ENCODE results near the gene PHETA1. TPM values are rescaled to one million over a fixed set of nuclear protein-coding genes. Genes with fewer than 3 reads are reported as not detected.

PHETA1 gene
- polyA plus RNA-seq, 3 donors, result 3.4 to 15.3 (median 4.9) TPM

GRCh38 chr12:111414711-111415252 is 45.9 kb upstream of the PHETA1 start:
- H3K36me3 ChIP-seq (replicated peaks in 1 of 2; ENCODE audit: control insufficient read depth in 1 of 2, insufficient read depth in 2 of 2, low read length in 2 of 2), result peaks cover 30 to 65% of the 10 kb centered on the region in 2 donors

GRCh38 chr12:111413442-111414086 is 44.7 kb upstream of the PHETA1 start:
- no peak overlapping the region for H3K9ac ChIP-seq (ENCODE audit: insufficient read depth, low read length, poor library complexity, severe bottlenecking)
- Mint-ChIP-seq H3K9me3 (no peaks in the 10 kb centered on the region), H3K27me3 (ENCODE audit: low read depth in 3 of 3) (no peaks in the 10 kb centered on the region), H3K4me1 (peaks cover 68% of the 10 kb centered on the region), H3K27ac (peak overlapping the region; percentile 36 to 91 (median 81)), H3K4me3 (peak overlapping the region in 1 of 2 donors; percentile 3), H3K36me3 (peaks cover 31 to 64% of the 10 kb centered on the region in 2 donors)
- H3K9me3 ChIP-seq (replicated peaks in 1 of 2; ENCODE audit: control insufficient read depth in 1 of 2, insufficient read depth in 1 of 2, low read length in 2 of 2), result no peaks in the 10 kb centered on the region
- intact Hi-C loops (cut with micrococcal nuclease), result no loop called here
- H3K4me3 ChIP-seq (replicated peaks in 1 of 3; ENCODE audit: low read depth in 2 of 3, low read length in 3 of 3), result no peak overlapping the region
- peaks cover 100% of the 10 kb centered on the region for H3K79me2 ChIP-seq (ENCODE audit: insufficient read depth, low read length)
- H4K20me1 ChIP-seq (ENCODE audit: insufficient read depth, low read length), result peaks cover 99% of the 10 kb centered on the region
- peak in 1 of 3 donors; percentile 44 for DNase-seq
- H2AFZ ChIP-seq (ENCODE audit: insufficient read depth, low read depth, low read length, poor library complexity, severe bottlenecking), result no peak overlapping the region
- no peak for TF ChIP-seq CTCF (IDR thresholded peaks at IDR 0.05)
- H3K4me1 ChIP-seq (ENCODE audit: control insufficient read depth in 1 of 2, insufficient read depth in 2 of 2, low read length in 2 of 2), result peaks cover 66 to 71% of the 10 kb centered on the region in 2 donors
- H3K4me2 ChIP-seq (replicated peaks; ENCODE audit: extremely low read depth, low read length, poor library complexity, severe bottlenecking), result peak overlapping the region; percentile 5
- H3K27me3 ChIP-seq (ENCODE audit: control insufficient read depth in 2 of 2, insufficient read depth in 2 of 2, low read length in 2 of 2), result no peaks in the 10 kb centered on the region
- 77% methylated on average over 2 of the region's 12 CpGs for WGBS (ENCODE audit: insufficient coverage)
- H3K27ac ChIP-seq (ENCODE audit: low read depth in 1 of 2, low read length in 2 of 2), result peak overlapping the region in 1 of 2 donors; percentile 93
- peaks cover 18 to 52% of the 10 kb centered on the region in 2 donors for H3K36me3 ChIP-seq (replicated peaks in 1 of 2; ENCODE audit: control insufficient read depth in 1 of 2, insufficient read depth in 2 of 2, low read length in 2 of 2)

More at GRCh38 chr12:111414711-111415252, 45.9 kb upstream of the PHETA1 start:
- 100% methylated on average over 7 of the region's 7 CpGs for WGBS (ENCODE audit: insufficient coverage)
- H3K4me2 ChIP-seq (replicated peaks; ENCODE audit: extremely low read depth, low read length, poor library complexity, severe bottlenecking), result no peak overlapping the region
- Mint-ChIP-seq H3K4me3 (no peak overlapping the region), H3K36me3 (peaks cover 37 to 69% of the 10 kb centered on the region in 2 donors), H3K27ac (peak overlapping the region in 6 of 7 donors; percentile 35 to 91 (median 70)), H3K4me1 (peaks cover 56% of the 10 kb centered on the region), H3K9me3 (no peaks in the 10 kb centered on the region), H3K27me3 (ENCODE audit: low read depth in 3 of 3) (no peaks in the 10 kb centered on the region)
- no peak overlapping the region for H3K9ac ChIP-seq (ENCODE audit: insufficient read depth, low read length, poor library complexity, severe bottlenecking)
- peaks cover 100% of the 10 kb centered on the region for H3K79me2 ChIP-seq (ENCODE audit: insufficient read depth, low read length)
- DNase-seq, result no peak
- peak overlapping the region; percentile 14 to 93 for H3K27ac ChIP-seq (ENCODE audit: low read depth in 1 of 2, low read length in 2 of 2)
- H2AFZ ChIP-seq (ENCODE audit: insufficient read depth, low read depth, low read length, poor library complexity, severe bottlenecking), result no peak overlapping the region
- no peaks in the 10 kb centered on the region for H3K9me3 ChIP-seq (replicated peaks in 1 of 2; ENCODE audit: control insufficient read depth in 1 of 2, insufficient read depth in 1 of 2, low read length in 2 of 2)
- H4K20me1 ChIP-seq (ENCODE audit: insufficient read depth, low read length), result peaks cover 99% of the 10 kb centered on the region
- H3K27me3 ChIP-seq (ENCODE audit: control insufficient read depth in 2 of 2, insufficient read depth in 2 of 2, low read length in 2 of 2), result no peaks in the 10 kb centered on the region
- intact Hi-C loops (cut with micrococcal nuclease), result no loop called here
- H3K4me1 ChIP-seq (ENCODE audit: control insufficient read depth in 1 of 2, insufficient read depth in 2 of 2, low read length in 2 of 2), result peaks cover 54 to 59% of the 10 kb centered on the region in 2 donors
- H3K4me3 ChIP-seq (replicated peaks in 1 of 3; ENCODE audit: low read depth in 2 of 3, low read length in 3 of 3), result no peak overlapping the region
- TF ChIP-seq CTCF (IDR thresholded peaks at IDR 0.05), result no peak
